IMR-90 (cell line): ENCODE results near the gene ZBED1. TPM values are rescaled to one million over a fixed set of nuclear protein-coding genes. Genes with fewer than 3 reads are reported as not detected.

Experiments used
- ATAC-seq: fragments of 200-7000 bp; cut with Tn5 transposase; 2 replicates; pipeline ENCODE4 v1.9.1; 2020; ENCODE audit warnings: low read depth, mild to moderate bottlenecking, moderate library complexity
- BruUV-seq: library from RNA; stranded (reverse); fragments of 400-500 nt; replicated peaks from 2 replicates; lab custom pipeline; 2021; lab: Mats Ljungman, UMichigan
- CTCF ChIA-PET: fragments of 300-600 bp; formaldehyde crosslinking; extraction: SDS; loops from one replicate; lab custom pipeline; 2021; ENCODE audit warnings: antibody characterized with exemption; lab: Yijun Ruan, JAX
- POLR2A ChIA-PET: fragments of 300-600 bp; sonication (Branson Sonifier 250); formaldehyde crosslinking; loops from one replicate; lab custom pipeline; 2022; ENCODE audit warnings: antibody characterized with exemption; ENCODE audit not compliant: unreplicated experiment; lab: Charles Lee
- DNase-seq: peaks from one replicate; pipeline ENCODE4 v3.0.0; 2013
- H2AFZ ChIP-seq: replicated peaks from 2 replicates; pipeline ENCODE3; 2013; ENCODE audit warnings: low read length, mild to moderate bottlenecking; ENCODE audit not compliant: poor library complexity
- H2AK5ac ChIP-seq: 2 replicates; pipeline ENCODE4 v1.6.1; 2013; ENCODE audit warnings: low read depth, low read length, inconsistent platforms
- H2AK9ac ChIP-seq: replicated peaks from 2 replicates; pipeline ENCODE3; 2013; ENCODE audit warnings: mild to moderate bottlenecking, low read depth, low read length, moderate library complexity; ENCODE audit not compliant: poor library complexity
- H2BK120ac ChIP-seq: 2 replicates; pipeline ENCODE4 v1.6.1; 2013; ENCODE audit warnings: low read depth, low read length, inconsistent platforms
- H2BK15ac ChIP-seq: 3 replicates; pipeline ENCODE4 v1.6.1; 2013; ENCODE audit warnings: low read depth, low read length, inconsistent platforms
- H2BK20ac ChIP-seq: 2 replicates; pipeline ENCODE4 v1.6.1; 2013; ENCODE audit warnings: low read depth, mild to moderate bottlenecking, inconsistent platforms, low read length, moderate library complexity
- H2BK5ac ChIP-seq: 2 replicates; pipeline ENCODE4 v1.6.1; 2013; ENCODE audit warnings: mild to moderate bottlenecking, low read depth, low read length, inconsistent platforms; ENCODE audit not compliant: poor library complexity, severe bottlenecking
- H3K14ac ChIP-seq: replicated peaks from 2 replicates; pipeline ENCODE4 v1.6.1; 2013; ENCODE audit warnings: low read depth, low read length, inconsistent platforms
- H3K18ac ChIP-seq: 2 replicates; pipeline ENCODE4 v1.6.1; 2013; ENCODE audit warnings: low read depth, low read length, control low read depth
- H3K23ac ChIP-seq: 2 replicates; pipeline ENCODE4 v1.6.1; 2013; ENCODE audit warnings: low read depth, low read length, inconsistent platforms
- H3K27ac ChIP-seq: 2 replicates; pipeline ENCODE4 v1.5.1; 2013; ENCODE audit warnings: mild to moderate bottlenecking, control low read depth, low read length; ENCODE audit not compliant: insufficient read depth
- H3K27me3 ChIP-seq: 2 replicates; pipeline ENCODE4 v1.6.1; 2013; ENCODE audit warnings: low read length; ENCODE audit not compliant: control insufficient read depth, insufficient read depth
- H3K36me3 ChIP-seq: 2 replicates; pipeline ENCODE4 v1.6.1; 2013; ENCODE audit warnings: low read length, mixed read lengths; ENCODE audit not compliant: control insufficient read depth, insufficient read depth
- H3K4ac ChIP-seq: 2 replicates; pipeline ENCODE4 v1.6.1; 2013; ENCODE audit warnings: low read depth, low read length, inconsistent platforms
- H3K4me1 ChIP-seq: 2 replicates; pipeline ENCODE4 v1.6.1; 2013; ENCODE audit warnings: low read length, mixed read lengths; ENCODE audit not compliant: control insufficient read depth, insufficient read depth
- H3K4me2 ChIP-seq: 2 replicates; pipeline ENCODE4 v1.6.1; 2013; ENCODE audit warnings: low read depth, mild to moderate bottlenecking, control low read depth, low read length, moderate library complexity
- H3K4me3 ChIP-seq: 2 replicates; pipeline ENCODE4 v1.5.1; 2013; ENCODE audit warnings: low read depth, mild to moderate bottlenecking, control low read depth, low read length, moderate library complexity; ENCODE audit not compliant: insufficient read depth
- H3K56ac ChIP-seq: 2 replicates; pipeline ENCODE4 v1.6.1; 2013; ENCODE audit warnings: low read length, inconsistent platforms; ENCODE audit not compliant: insufficient read depth; ENCODE audit errors: extremely low read depth
- H3K79me1 ChIP-seq, 2 experiments: 2 replicates each; pipeline ENCODE4 v1.6.1; 2013; ENCODE audit warnings: low read length in 2 of 2, inconsistent platforms in 1 of 2, low read depth in 1 of 2
- H3K9ac ChIP-seq: 2 replicates; pipeline ENCODE4 v1.6.1; 2013; ENCODE audit warnings: low read depth, low read length, control low read depth
- H3K9me1 ChIP-seq: 2 replicates; pipeline ENCODE4 v1.6.1; 2013; ENCODE audit warnings: low read length, inconsistent platforms; ENCODE audit not compliant: insufficient read depth
- H3K9me3 ChIP-seq: 2 replicates; pipeline ENCODE4 v1.6.1; 2013; ENCODE audit warnings: low read length; ENCODE audit not compliant: control insufficient read depth, insufficient read depth
- H4K20me1 ChIP-seq: 2 replicates; pipeline ENCODE4 v1.6.1; 2013; ENCODE audit warnings: low read length, inconsistent platforms; ENCODE audit not compliant: insufficient read depth
- H4K5ac ChIP-seq: 2 replicates; pipeline ENCODE4 v1.6.1; 2013; ENCODE audit warnings: mild to moderate bottlenecking, low read depth, low read length, control low read depth
- H4K8ac ChIP-seq, 2 experiments: 2 replicates each; pipeline ENCODE4 v1.6.1; 2013; ENCODE audit warnings: low read depth in 2 of 2, low read length in 2 of 2, control low read depth in 1 of 2, inconsistent platforms in 1 of 2
- H4K91ac ChIP-seq: 2 replicates; pipeline ENCODE4 v1.6.1; 2013; ENCODE audit warnings: low read depth, low read length, inconsistent platforms; ENCODE audit not compliant: insufficient read depth
- RAD21 ChIP-seq: IDR thresholded peaks from 2 replicates; pipeline ENCODE4 v1.6.1; 2012; ENCODE audit warnings: low read length, improper control_type of control experiment
- WGBS, 2 experiments: methylation state at CpG; one replicate each; pipeline versions ENCODE4 v1.1.5 to v1.1.7; 2013; ENCODE audit warnings: missing lambda C conversion rate in 2 of 2; ENCODE audit not compliant: insufficient read length in 1 of 2; ENCODE audit errors: extremely low coverage in 2 of 2; 5-methylcytosine and 5-hydroxymethylcytosine counted together
- dilution Hi-C: fragments of 300-500 bp; cut with HindIII; formaldehyde crosslinking; loops from one replicate; pipeline ENCODE4 v1.14.3; 2018; ENCODE audit warnings: low sequenced_read_pairs; ENCODE audit not compliant: unreplicated experiment
- in situ Hi-C: fragments of 300-500 bp; cut with MboI; formaldehyde crosslinking; loops from 3 replicates; pipeline ENCODE4 v1.14.3; 2019; ENCODE audit warnings: low sequenced_read_pairs, inconsistent platforms, mixed read lengths
- intact Hi-C: fragments of 100-400 bp; cut with micrococcal nuclease; formaldehyde crosslinking; loops from 2 replicates; pipeline ENCODE4 v1.10.0; 2022
- polyA plus RNA-seq, 3 experiments: library from polyadenylated mRNA; depleted of rRNA; stranded (reverse); fragments of >200 nt; gene quantifications; 2 replicates each; pipeline ENCODE4 v1.2.3, GENCODE V29; 2012; ENCODE audit warnings: low replicate concordance in 1 of 3
- total RNA-seq: library from RNA; depleted of rRNA; stranded (reverse); fragments of >200 nt; gene quantifications from 2 replicates; pipeline ENCODE4 v1.2.3, GENCODE V29; 2012

Gene ZBED1
- total and polyA plus RNA-seq, 2 of the 4 experiments (the other 2 are of a cell fraction) = 13.1 to 21.5 TPM

DNA sequence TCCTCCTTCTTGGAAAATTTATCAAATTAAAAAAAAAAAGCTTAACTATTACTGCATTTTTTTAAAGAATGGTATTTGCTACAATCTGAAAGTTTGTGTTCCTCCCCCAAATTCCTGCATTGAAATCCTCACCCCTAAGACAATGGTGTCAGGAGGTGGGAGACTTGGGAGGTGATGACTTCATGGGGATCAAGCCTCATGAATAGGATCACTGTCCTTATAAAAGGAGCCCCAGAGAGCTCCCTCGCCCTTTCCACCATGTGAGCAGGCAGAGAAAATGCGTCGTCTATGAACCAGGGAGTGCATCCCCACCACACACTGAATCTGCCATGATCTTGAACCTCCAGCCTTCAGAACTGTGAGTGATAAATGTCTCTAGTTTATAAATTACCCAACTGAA, 38.0 kb downstream of the ZBED1 start:
- Histone ChIP-seq H2BK120ac (no peak overlapping the region), H4K5ac (no peak overlapping the region), H3K36me3 (peaks cover 6% of the 10 kb centered on the region), H3K79me1 (peaks cover 24 to 61% of the 10 kb centered on the region in 2 experiments), H3K4ac (no peak overlapping the region), H3K4me3 (no peak overlapping the region), H3K27me3 (no peaks in the 10 kb centered on the region), H2BK5ac (no peak overlapping the region), H3K56ac (no peak overlapping the region), H3K9ac (no peak overlapping the region), H4K8ac (no peak overlapping the region), H3K9me3 (no peaks in the 10 kb centered on the region), H4K91ac (no peak overlapping the region), H4K20me1 (peaks cover 29% of the 10 kb centered on the region), H3K23ac (no peak overlapping the region), H3K18ac (no peak overlapping the region), H3K4me1 (no peaks in the 10 kb centered on the region), H2AK5ac (no peak overlapping the region), H2BK15ac (no peak overlapping the region), H3K14ac (no peak overlapping the region), H3K9me1 (peaks cover 6% of the 10 kb centered on the region; the same call in 1 of the 2 replicates), H3K4me2 (no peak overlapping the region), H2AK9ac (no peak overlapping the region), H2AFZ (no peak overlapping the region), H2BK20ac (no peak overlapping the region), H3K27ac (no peak overlapping the region)
- in situ Hi-C loops (no loop called here), dilution Hi-C loops (no loop called here), intact Hi-C loops (no loop called here)
- ChIA-PET CTCF (no interaction called here), POLR2A (no interaction called here)
- BruUV-seq = no TSS peak
- no peak for TF ChIP-seq RAD21
- no peak for ATAC-seq
- WGBS, 2 experiments = no CpG with 5 or more reads among the region's 3 CpGs
- DNase-seq = no peak
